IMR-90 (cell line): Measurements from ENCODE around the gene NLRP3. TPM values are rescaled to one million over a fixed set of nuclear protein-coding genes. Genes with fewer than 3 reads are reported as not detected.

ENCODE experiments used
- ATAC-seq: fragments of 200-7000 bp; cut with Tn5 transposase; 2 replicates; pipeline ENCODE4 v1.9.1; 2020; ENCODE audit warnings: low read depth, mild to moderate bottlenecking, moderate library complexity
- BruUV-seq: library from RNA; stranded (reverse); fragments of 400-500 nt; replicated peaks from 2 replicates; lab custom pipeline; 2021; lab: Mats Ljungman, UMichigan
- CTCF ChIA-PET: fragments of 300-600 bp; formaldehyde crosslinking; extraction: SDS; loops from one replicate; lab custom pipeline; 2021; ENCODE audit warnings: antibody characterized with exemption; lab: Yijun Ruan, JAX
- POLR2A ChIA-PET: fragments of 300-600 bp; sonication (Branson Sonifier 250); formaldehyde crosslinking; loops from one replicate; lab custom pipeline; 2022; ENCODE audit warnings: antibody characterized with exemption; ENCODE audit not compliant: unreplicated experiment; lab: Charles Lee
- DNase-seq: peaks from one replicate; pipeline ENCODE4 v3.0.0; 2013
- H2AFZ ChIP-seq: replicated peaks from 2 replicates; pipeline ENCODE3; 2013; ENCODE audit warnings: low read length, mild to moderate bottlenecking; ENCODE audit not compliant: poor library complexity
- H2AK5ac ChIP-seq: 2 replicates; pipeline ENCODE4 v1.6.1; 2013; ENCODE audit warnings: low read depth, low read length, inconsistent platforms
- H2AK9ac ChIP-seq: replicated peaks from 2 replicates; pipeline ENCODE3; 2013; ENCODE audit warnings: mild to moderate bottlenecking, low read depth, low read length, moderate library complexity; ENCODE audit not compliant: poor library complexity
- H2BK120ac ChIP-seq: 2 replicates; pipeline ENCODE4 v1.6.1; 2013; ENCODE audit warnings: low read depth, low read length, inconsistent platforms
- H2BK15ac ChIP-seq: 3 replicates; pipeline ENCODE4 v1.6.1; 2013; ENCODE audit warnings: low read depth, low read length, inconsistent platforms
- H2BK20ac ChIP-seq: 2 replicates; pipeline ENCODE4 v1.6.1; 2013; ENCODE audit warnings: low read depth, mild to moderate bottlenecking, inconsistent platforms, low read length, moderate library complexity
- H2BK5ac ChIP-seq: 2 replicates; pipeline ENCODE4 v1.6.1; 2013; ENCODE audit warnings: mild to moderate bottlenecking, low read depth, low read length, inconsistent platforms; ENCODE audit not compliant: poor library complexity, severe bottlenecking
- H3K14ac ChIP-seq: replicated peaks from 2 replicates; pipeline ENCODE4 v1.6.1; 2013; ENCODE audit warnings: low read depth, low read length, inconsistent platforms
- H3K18ac ChIP-seq: 2 replicates; pipeline ENCODE4 v1.6.1; 2013; ENCODE audit warnings: low read depth, low read length, control low read depth
- H3K23ac ChIP-seq: 2 replicates; pipeline ENCODE4 v1.6.1; 2013; ENCODE audit warnings: low read depth, low read length, inconsistent platforms
- H3K27ac ChIP-seq: 2 replicates; pipeline ENCODE4 v1.5.1; 2013; ENCODE audit warnings: mild to moderate bottlenecking, control low read depth, low read length; ENCODE audit not compliant: insufficient read depth
- H3K27me3 ChIP-seq: 2 replicates; pipeline ENCODE4 v1.6.1; 2013; ENCODE audit warnings: low read length; ENCODE audit not compliant: control insufficient read depth, insufficient read depth
- H3K36me3 ChIP-seq: 2 replicates; pipeline ENCODE4 v1.6.1; 2013; ENCODE audit warnings: low read length, mixed read lengths; ENCODE audit not compliant: control insufficient read depth, insufficient read depth
- H3K4ac ChIP-seq: 2 replicates; pipeline ENCODE4 v1.6.1; 2013; ENCODE audit warnings: low read depth, low read length, inconsistent platforms
- H3K4me1 ChIP-seq: 2 replicates; pipeline ENCODE4 v1.6.1; 2013; ENCODE audit warnings: low read length, mixed read lengths; ENCODE audit not compliant: control insufficient read depth, insufficient read depth
- H3K4me2 ChIP-seq: 2 replicates; pipeline ENCODE4 v1.6.1; 2013; ENCODE audit warnings: low read depth, mild to moderate bottlenecking, control low read depth, low read length, moderate library complexity
- H3K4me3 ChIP-seq: 2 replicates; pipeline ENCODE4 v1.5.1; 2013; ENCODE audit warnings: low read depth, mild to moderate bottlenecking, control low read depth, low read length, moderate library complexity; ENCODE audit not compliant: insufficient read depth
- H3K56ac ChIP-seq: 2 replicates; pipeline ENCODE4 v1.6.1; 2013; ENCODE audit warnings: low read length, inconsistent platforms; ENCODE audit not compliant: insufficient read depth; ENCODE audit errors: extremely low read depth
- H3K79me1 ChIP-seq, 2 experiments: 2 replicates each; pipeline ENCODE4 v1.6.1; 2013; ENCODE audit warnings: low read length in 2 of 2, inconsistent platforms in 1 of 2, low read depth in 1 of 2
- H3K9ac ChIP-seq: 2 replicates; pipeline ENCODE4 v1.6.1; 2013; ENCODE audit warnings: low read depth, low read length, control low read depth
- H3K9me1 ChIP-seq: 2 replicates; pipeline ENCODE4 v1.6.1; 2013; ENCODE audit warnings: low read length, inconsistent platforms; ENCODE audit not compliant: insufficient read depth
- H3K9me3 ChIP-seq: 2 replicates; pipeline ENCODE4 v1.6.1; 2013; ENCODE audit warnings: low read length; ENCODE audit not compliant: control insufficient read depth, insufficient read depth
- H4K20me1 ChIP-seq: 2 replicates; pipeline ENCODE4 v1.6.1; 2013; ENCODE audit warnings: low read length, inconsistent platforms; ENCODE audit not compliant: insufficient read depth
- H4K5ac ChIP-seq: 2 replicates; pipeline ENCODE4 v1.6.1; 2013; ENCODE audit warnings: mild to moderate bottlenecking, low read depth, low read length, control low read depth
- H4K8ac ChIP-seq, 2 experiments: 2 replicates each; pipeline ENCODE4 v1.6.1; 2013; ENCODE audit warnings: low read depth in 2 of 2, low read length in 2 of 2, control low read depth in 1 of 2, inconsistent platforms in 1 of 2
- H4K91ac ChIP-seq: 2 replicates; pipeline ENCODE4 v1.6.1; 2013; ENCODE audit warnings: low read depth, low read length, inconsistent platforms; ENCODE audit not compliant: insufficient read depth
- CTCF ChIP-seq: conservative IDR thresholded peaks from 2 replicates; pipeline ENCODE4 v1.5.1; 2012; ENCODE audit warnings: mild to moderate bottlenecking, low read depth, low read length, improper control_type of control experiment
- ELK1 ChIP-seq: fragments of 150-350 bp; IDR thresholded peaks from 2 replicates; pipeline ENCODE4 v1.6.1; 2016; ENCODE audit warnings: low read depth, mild to moderate bottlenecking, low read length, moderate library complexity, borderline replicate concordance
- FOS ChIP-seq: fragments of 150-350 bp; IDR thresholded peaks from 2 replicates; pipeline ENCODE4 v1.6.1; 2016; ENCODE audit warnings: low read depth, low read length
- MAFK ChIP-seq: IDR thresholded peaks from 2 replicates; pipeline ENCODE4 v1.6.1; 2012; ENCODE audit warnings: low read depth, low read length, improper control_type of control experiment
- MAZ ChIP-seq: IDR thresholded peaks from 2 replicates; pipeline ENCODE4 v1.6.1; 2012; ENCODE audit warnings: low read depth, mild to moderate bottlenecking, low read length, improper control_type of control experiment, moderate library complexity, borderline replicate concordance
- MXI1 ChIP-seq: IDR thresholded peaks from 2 replicates; pipeline ENCODE4 v1.6.1; 2012; ENCODE audit warnings: low read depth, mild to moderate bottlenecking, low read length, moderate library complexity, borderline replicate concordance
- NFE2L2 ChIP-seq: fragments of 150-350 bp; IDR thresholded peaks from 2 replicates; pipeline ENCODE4 v1.6.1; 2016; ENCODE audit warnings: low read depth, mild to moderate bottlenecking, low read length
- POLR2A ChIP-seq: IDR thresholded peaks from 2 replicates; pipeline ENCODE4 v1.6.1; 2012; ENCODE audit warnings: mild to moderate bottlenecking, low read depth, low read length
- RCOR1 ChIP-seq: IDR thresholded peaks from 2 replicates; pipeline ENCODE4 v1.6.1; 2012; ENCODE audit warnings: mild to moderate bottlenecking, low read length, improper control_type of control experiment; ENCODE audit not compliant: insufficient replicate concordance
- SMC3 ChIP-seq: fragments of 150-350 bp; IDR thresholded peaks from 2 replicates; pipeline ENCODE4 v1.6.1; 2016; ENCODE audit warnings: low read depth, mild to moderate bottlenecking, antibody characterized with exemption, low read length, moderate library complexity
- WGBS, 2 experiments: methylation state at CpG; one replicate each; pipeline versions ENCODE4 v1.1.5 to v1.1.7; 2013; ENCODE audit warnings: missing lambda C conversion rate in 2 of 2; ENCODE audit not compliant: insufficient read length in 1 of 2; ENCODE audit errors: extremely low coverage in 2 of 2; 5-methylcytosine and 5-hydroxymethylcytosine counted together
- dilution Hi-C: fragments of 300-500 bp; cut with HindIII; formaldehyde crosslinking; loops from one replicate; pipeline ENCODE4 v1.14.3; 2018; ENCODE audit warnings: low sequenced_read_pairs; ENCODE audit not compliant: unreplicated experiment
- in situ Hi-C: fragments of 300-500 bp; cut with MboI; formaldehyde crosslinking; loops from 3 replicates; pipeline ENCODE4 v1.14.3; 2019; ENCODE audit warnings: low sequenced_read_pairs, inconsistent platforms, mixed read lengths
- intact Hi-C: fragments of 100-400 bp; cut with micrococcal nuclease; formaldehyde crosslinking; loops from 2 replicates; pipeline ENCODE4 v1.10.0; 2022
- polyA plus RNA-seq, 3 experiments: library from polyadenylated mRNA; depleted of rRNA; stranded (reverse); fragments of >200 nt; gene quantifications; 2 replicates each; pipeline ENCODE4 v1.2.3, GENCODE V29; 2012; ENCODE audit warnings: low replicate concordance in 1 of 3
- total RNA-seq: library from RNA; depleted of rRNA; stranded (reverse); fragments of >200 nt; gene quantifications from 2 replicates; pipeline ENCODE4 v1.2.3, GENCODE V29; 2012
- TF ChIP-seq, protein P1 (sequence below): fragments of 150-350 bp; IDR thresholded peaks from 2 replicates; pipeline ENCODE4 v1.6.1; 2017; ENCODE audit warnings: mild to moderate bottlenecking, antibody characterized with exemption, low read length, low read depth

The NLRP3 gene
- total and polyA plus RNA-seq, 2 of the 4 experiments (the other 2 are of a cell fraction), result 0.18 TPM; not detected in 1

DNA sequence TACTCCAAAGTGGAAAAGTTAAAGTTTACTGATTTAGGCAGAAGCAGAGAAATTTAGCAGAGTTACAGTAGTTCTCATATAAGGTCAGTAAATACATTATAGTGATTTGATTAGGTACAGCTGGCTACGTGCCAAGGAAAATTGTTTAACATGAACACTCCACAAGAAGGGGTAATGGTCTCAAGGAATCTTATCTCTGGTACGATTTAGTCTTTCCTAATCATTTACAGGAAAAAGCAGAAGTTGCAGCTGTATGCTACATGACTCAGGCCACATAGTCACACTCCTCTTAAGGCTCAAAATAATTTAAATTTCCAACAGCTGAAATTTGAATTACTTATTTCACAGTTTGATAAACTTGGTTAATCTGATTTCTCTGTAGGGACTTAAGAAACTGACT, 78.8 kb downstream of the NLRP3 start:
- dilution Hi-C loops (no loop called here), in situ Hi-C loops (no loop called here), intact Hi-C loops (no loop called here)
- Histone ChIP-seq H3K79me1 (no peaks in the 10 kb centered on the region), H3K27me3 (no peaks in the 10 kb centered on the region), H3K4me2 (no peak overlapping the region), H2AFZ (no peak overlapping the region), H3K4ac (no peak overlapping the region), H2BK20ac (no peak overlapping the region), H3K56ac (no peak overlapping the region), H3K4me1 (no peaks in the 10 kb centered on the region), H2BK5ac (no peak overlapping the region), H2BK15ac (no peak overlapping the region), H3K9ac (no peak overlapping the region), H3K18ac (no peak overlapping the region), H2AK9ac (no peak overlapping the region), H3K14ac (no peak overlapping the region), H4K91ac (no peak overlapping the region), H4K20me1 (no peaks in the 10 kb centered on the region), H3K9me3 (peaks cover 16% of the 10 kb centered on the region), H3K4me3 (no peak overlapping the region), H2AK5ac (no peak overlapping the region), H2BK120ac (no peak overlapping the region), H3K36me3 (no peaks in the 10 kb centered on the region), H4K5ac (no peak overlapping the region), H3K23ac (no peak overlapping the region), H4K8ac (no peak overlapping the region), H3K9me1 (no peaks in the 10 kb centered on the region), H3K27ac (no peak overlapping the region)
- no peak for DNase-seq
- ATAC-seq, result no peak
- WGBS, 2 experiments, result no CpG with 5 or more reads among the region's 2 CpGs
- ChIA-PET CTCF (no interaction called here), POLR2A (no interaction called here)
- TF ChIP-seq SMC3, result no peak
- no peak for TF ChIP-seq ELK1
- no peak for TF ChIP-seq CTCF
- no peak for TF ChIP-seq MXI1
- no peak for TF ChIP-seq MAFK
- TF ChIP-seq POLR2A, result no peak
- no peak for TF ChIP-seq FOS
- TF ChIP-seq NFE2L2, result no peak
- TF ChIP-seq, protein P1, sequence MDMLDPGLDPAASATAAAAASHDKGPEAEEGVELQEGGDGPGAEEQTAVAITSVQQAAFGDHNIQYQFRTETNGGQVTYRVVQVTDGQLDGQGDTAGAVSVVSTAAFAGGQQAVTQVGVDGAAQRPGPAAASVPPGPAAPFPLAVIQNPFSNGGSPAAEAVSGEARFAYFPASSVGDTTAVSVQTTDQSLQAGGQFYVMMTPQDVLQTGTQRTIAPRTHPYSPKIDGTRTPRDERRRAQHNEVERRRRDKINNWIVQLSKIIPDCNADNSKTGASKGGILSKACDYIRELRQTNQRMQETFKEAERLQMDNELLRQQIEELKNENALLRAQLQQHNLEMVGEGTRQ, result no peak
- TF ChIP-seq MAZ, result no peak
- TF ChIP-seq RCOR1, result no peak
- no TSS peak for BruUV-seq
